ENCODE measurements around the gene CLECL1. TPM values are rescaled to one million over a fixed set of nuclear protein-coding genes. Genes with fewer than 3 reads are reported as not detected.
"Not testable (repeated sequence)": the region's sequence is repeated elsewhere in the genome, so short reads cannot be mapped to it uniquely, and the experiment has no call there.

CLECL1 gene
- total RNA-seq, 6 experiments from 2014 or later, result 0.56 to 0.60 TPM; not detected in 4

DNA sequence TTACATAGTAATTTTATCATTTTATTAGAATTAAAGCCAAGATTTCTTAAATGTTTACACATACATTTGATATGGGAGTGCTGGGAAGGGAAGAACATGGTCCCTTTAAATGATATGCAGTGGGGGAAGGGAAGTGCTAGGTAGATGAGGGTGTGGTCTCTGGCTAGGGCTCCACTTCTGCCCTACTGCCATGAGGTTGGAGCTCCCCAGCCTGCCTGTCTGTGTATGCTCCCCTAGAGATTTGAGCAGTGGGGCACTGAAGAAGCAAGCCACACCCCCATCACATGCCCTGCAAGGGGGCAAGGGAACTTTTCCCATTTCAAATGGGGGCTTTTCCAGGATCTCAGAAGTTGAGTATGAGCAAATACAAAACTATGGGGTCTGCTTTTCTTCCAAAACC, 25.5 kb downstream of the CLECL1 start:
- no peak for TF ChIP-seq POLR2A (IDR thresholded peaks at IDR 0.05)
- TF ChIP-seq, protein P1, sequence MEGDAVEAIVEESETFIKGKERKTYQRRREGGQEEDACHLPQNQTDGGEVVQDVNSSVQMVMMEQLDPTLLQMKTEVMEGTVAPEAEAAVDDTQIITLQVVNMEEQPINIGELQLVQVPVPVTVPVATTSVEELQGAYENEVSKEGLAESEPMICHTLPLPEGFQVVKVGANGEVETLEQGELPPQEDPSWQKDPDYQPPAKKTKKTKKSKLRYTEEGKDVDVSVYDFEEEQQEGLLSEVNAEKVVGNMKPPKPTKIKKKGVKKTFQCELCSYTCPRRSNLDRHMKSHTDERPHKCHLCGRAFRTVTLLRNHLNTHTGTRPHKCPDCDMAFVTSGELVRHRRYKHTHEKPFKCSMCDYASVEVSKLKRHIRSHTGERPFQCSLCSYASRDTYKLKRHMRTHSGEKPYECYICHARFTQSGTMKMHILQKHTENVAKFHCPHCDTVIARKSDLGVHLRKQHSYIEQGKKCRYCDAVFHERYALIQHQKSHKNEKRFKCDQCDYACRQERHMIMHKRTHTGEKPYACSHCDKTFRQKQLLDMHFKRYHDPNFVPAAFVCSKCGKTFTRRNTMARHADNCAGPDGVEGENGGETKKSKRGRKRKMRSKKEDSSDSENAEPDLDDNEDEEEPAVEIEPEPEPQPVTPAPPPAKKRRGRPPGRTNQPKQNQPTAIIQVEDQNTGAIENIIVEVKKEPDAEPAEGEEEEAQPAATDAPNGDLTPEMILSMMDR (IDR thresholded peaks at IDR 0.05), result no peak
- ATAC-seq, result no peak
- Histone ChIP-seq H3K27me3 (no peaks in the 10 kb centered on the region), H3K9me3 (no peaks in the 10 kb centered on the region), H3K36me3 (no peaks in the 10 kb centered on the region), H3K27ac (no peak overlapping the region), H3K4me3 (no peak overlapping the region), H3K4me1 (no peaks in the 10 kb centered on the region)
- no peak for DNase-seq
- intact Hi-C loops (cut with DNase I), result loop anchor here in 1 of 2 donors (5.0 kb wide), 1 partner anchor 75 kb away; no protein-coding TSS in a partner anchor

DNA sequence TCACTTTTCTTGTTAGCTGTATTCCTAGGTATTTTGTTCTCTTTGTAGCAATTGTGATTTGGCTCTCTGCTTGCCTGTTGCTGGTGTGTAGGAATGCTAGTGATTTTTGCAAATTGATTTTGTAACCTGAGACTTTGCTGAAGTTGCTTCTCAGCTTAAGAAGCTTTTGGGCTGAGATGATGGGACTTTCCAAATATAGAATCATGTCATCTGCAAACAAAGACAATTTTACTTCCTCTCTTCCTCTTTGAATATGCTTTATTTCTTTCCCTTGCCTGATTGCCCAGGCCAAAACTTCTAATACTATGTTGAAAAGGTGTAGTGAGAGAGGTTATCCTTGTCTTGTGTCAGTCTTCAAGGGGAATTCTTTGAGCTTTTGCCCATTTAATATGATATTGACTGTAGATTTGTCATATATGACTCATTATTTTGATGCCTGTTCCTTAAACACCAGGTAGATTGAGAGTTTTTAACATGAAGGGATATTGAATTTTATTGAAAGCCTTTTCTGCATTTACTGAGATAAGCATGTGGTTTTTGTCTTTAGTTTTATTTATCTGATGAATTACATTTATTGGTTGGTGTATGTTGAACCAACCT, 26.7 kb downstream of the CLECL1 start:
- TF ChIP-seq POLR2A (IDR thresholded peaks at IDR 0.05), result no peak
- TF ChIP-seq, protein P1 (IDR thresholded peaks at IDR 0.05), result no peak
- Histone ChIP-seq H3K4me3 (no peak overlapping the region), H3K9me3 (no peaks in the 10 kb centered on the region), H3K27me3 (no peaks in the 10 kb centered on the region), H3K27ac (no peak overlapping the region), H3K36me3 (no peaks in the 10 kb centered on the region), H3K4me1 (no peaks in the 10 kb centered on the region)
- intact Hi-C loops (cut with DNase I), result loop anchor here in 1 of 2 donors (5.0 kb wide), 1 partner anchor 74 kb away; no protein-coding TSS in a partner anchor
- ATAC-seq (no peak), DNase-seq (no peak)

DNA sequence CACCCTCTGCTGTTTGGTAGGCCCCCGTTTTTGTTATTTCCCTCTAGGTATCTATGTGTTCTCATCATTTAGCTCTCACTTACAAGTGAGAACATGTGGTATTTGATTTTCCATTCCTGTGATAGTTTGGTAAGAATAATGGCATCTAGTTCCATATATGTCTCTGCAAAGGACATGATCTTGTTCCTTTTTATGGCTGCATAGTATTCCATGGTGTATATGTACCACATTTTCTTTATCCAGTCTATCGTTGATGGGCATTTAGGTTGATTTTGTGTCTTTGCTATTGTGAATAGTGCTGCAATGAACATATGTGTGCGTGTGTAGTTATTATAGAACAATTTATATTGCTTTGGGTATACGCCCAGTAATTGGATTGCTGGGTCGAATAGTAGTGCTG, 28.3 kb downstream of the CLECL1 start:
- ATAC-seq; H3K4me1 ChIP-seq; H3K27me3 ChIP-seq; intact Hi-C loops (cut with DNase I); DNase-seq; H3K4me3 ChIP-seq; H3K9me3 ChIP-seq; H3K27ac ChIP-seq; H3K36me3 ChIP-seq: not testable (repeated sequence)
- WGBS (ENCODE audit: insufficient coverage, low coverage, low lambda C conversion rate, missing lambda C conversion rate), result 81% methylated on average over 5 of the region's 5 CpGs

DNA sequence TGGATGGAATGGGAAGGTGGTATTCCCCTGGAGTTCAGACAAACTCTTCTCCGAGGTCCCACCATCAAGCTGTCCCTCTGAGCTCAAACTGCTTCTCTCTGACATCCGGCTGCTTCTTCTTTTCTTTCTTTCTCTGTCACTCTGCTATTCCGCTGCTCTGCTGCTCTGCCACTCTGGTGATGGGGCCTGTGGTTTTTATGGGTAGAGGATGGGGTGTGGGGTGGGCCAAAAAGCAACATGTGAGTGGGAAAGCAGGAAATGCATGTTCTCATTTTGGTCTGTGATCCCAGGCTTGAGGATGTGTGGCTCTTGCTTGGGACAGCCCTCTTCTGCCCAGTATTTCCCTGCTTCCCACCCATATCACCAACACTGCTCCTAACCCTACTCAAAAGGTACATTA, 30.6 kb downstream of the CLECL1 start:
- TF ChIP-seq, protein P1 (IDR thresholded peaks at IDR 0.05), result no peak
- no peak for TF ChIP-seq POLR2A (IDR thresholded peaks at IDR 0.05)
- no peak overlapping the region for H3K4me3 ChIP-seq
- H3K36me3 ChIP-seq, result no peaks in the 10 kb centered on the region
- no peak for DNase-seq
- peak in 2 of 4 donors; percentile 27 to 40 for ATAC-seq
- no peaks in the 10 kb centered on the region for H3K4me1 ChIP-seq
- H3K27ac ChIP-seq, result no peak overlapping the region
- intact Hi-C loops (cut with DNase I), result no loop called here
- H3K9me3 ChIP-seq, result no peaks in the 10 kb centered on the region
- 46% methylated on average over 3 of the region's 3 CpGs for WGBS (ENCODE audit: insufficient coverage, low coverage, low lambda C conversion rate, missing lambda C conversion rate)
- H3K27me3 ChIP-seq, result no peaks in the 10 kb centered on the region

DNA sequence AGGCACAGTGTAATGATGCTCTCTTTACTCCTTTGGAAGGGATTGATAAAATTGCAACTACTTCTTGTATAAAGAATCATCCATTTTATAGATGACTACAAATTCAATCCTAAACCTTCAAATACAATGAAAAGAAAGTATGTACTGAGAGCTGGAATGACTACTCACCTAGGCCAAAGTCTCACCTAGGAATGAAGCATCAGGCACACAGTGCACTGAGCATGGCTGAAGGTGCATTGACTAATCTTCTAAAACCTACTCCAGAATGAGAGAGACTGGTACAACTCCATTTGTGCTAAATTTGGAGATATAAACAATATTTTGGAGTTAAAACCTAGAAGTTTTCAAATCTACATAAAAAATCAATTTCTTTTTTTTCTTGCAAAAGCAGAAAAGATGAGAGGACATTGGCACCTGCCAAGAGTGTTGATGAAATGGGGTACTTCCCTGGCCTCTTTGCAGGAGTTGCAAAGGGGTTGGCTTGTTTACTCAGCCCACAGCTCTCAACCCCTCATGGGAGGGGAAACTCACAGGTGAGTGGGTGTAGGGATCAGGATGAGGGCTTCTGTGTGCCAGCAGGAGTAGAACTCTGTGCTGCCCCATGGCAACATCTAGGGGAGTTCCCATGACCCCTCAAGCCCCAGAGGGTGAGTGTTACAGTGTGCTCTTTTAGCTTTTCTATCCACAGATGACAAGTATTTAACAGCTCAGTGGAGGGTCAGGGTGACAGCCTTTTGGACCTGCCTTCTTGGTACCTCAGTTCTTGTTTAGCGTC, 31.3 kb downstream of the CLECL1 start:
- WGBS (ENCODE audit: insufficient coverage, low coverage, low lambda C conversion rate, missing lambda C conversion rate), result 71% methylated on average over 1 of the region's 1 CpG
- no peak overlapping the region for H3K27ac ChIP-seq
- intact Hi-C loops (cut with DNase I), result no loop called here

More for the DNA sequence above, 31.3 kb downstream of the CLECL1 start:
- DNase-seq, result no peak
- ATAC-seq, result peak in 1 of 4 donors; percentile 6
- Histone ChIP-seq H3K36me3 (no peaks in the 10 kb centered on the region), H3K4me1 (no peaks in the 10 kb centered on the region), H3K4me3 (no peak overlapping the region), H3K9me3 (no peaks in the 10 kb centered on the region), H3K27me3 (no peaks in the 10 kb centered on the region)
- TF ChIP-seq, protein P1 (IDR thresholded peaks at IDR 0.05), result no peak
- TF ChIP-seq POLR2A (IDR thresholded peaks at IDR 0.05), result no peak
